Esophagus squamous epithelium (tissue), 5 donors: Measurements from ENCODE around the gene ZBTB46. TPM values are rescaled to one million over a fixed set of nuclear protein-coding genes. Genes with fewer than 3 reads are reported as not detected.

ENCODE experiments used
- DNase-seq: peaks from one replicate; lab custom pipeline; 2025; lab: John Stamatoyannopoulos, UW
- H3K27ac ChIP-seq, 4 donors: fragments of 200-600 bp; sonication (generic); one replicate each; pipeline ENCODE4 v1.5.1; 2016 to 2019; ENCODE audit warnings: mild to moderate bottlenecking in 1 of 4
- H3K27me3 ChIP-seq, 4 donors: fragments of 200-600 bp; sonication (generic); 1 replicate in 3 of 4; 2 replicates in 1 of 4; pipeline versions ENCODE4 v1.5.1 to v1.6.0; 2017 to 2021; ENCODE audit warnings: antibody characterized with exemption in 1 of 4
- H3K36me3 ChIP-seq, 3 donors: fragments of 200-600 bp; sonication (generic); one replicate each; pipeline ENCODE4 v1.5.1; 2016 to 2019
- H3K4me1 ChIP-seq, 3 donors: fragments of 200-600 bp; sonication (generic); one replicate each; pipeline ENCODE4 v1.5.1; 2017 to 2019
- H3K4me3 ChIP-seq, 4 donors: fragments of 200-600 bp; sonication (generic); 1 replicate in 3 of 4; 2 replicates in 1 of 4; pipeline ENCODE4 v1.5.1; 2016 to 2019; ENCODE audit warnings: mild to moderate bottlenecking in 2 of 4, moderate library complexity in 1 of 4
- H3K9me3 ChIP-seq, 3 donors: fragments of 200-600 bp; sonication (generic); one replicate each; pipeline ENCODE4 v1.5.1; 2016 to 2019
- POLR2A ChIP-seq, 4 donors: fragments of 450-650 bp; IDR thresholded peaks; one replicate each; pipeline ENCODE4 v1.6.1; 2017; ENCODE audit warnings: antibody characterized with exemption in 4 of 4, mild to moderate bottlenecking in 4 of 4, moderate library complexity in 3 of 4
- WGBS, 2 donors: methylation state at CpG; one replicate each; pipeline ENCODE4 v1.1.5; 2018; 5-methylcytosine and 5-hydroxymethylcytosine counted together
- intact Hi-C: fragments of 100-400 bp; cut with DNase I; formaldehyde crosslinking; loops from one replicate; pipeline ENCODE4 v1.15.0; 2022
- total RNA-seq, 4 donors: library from RNA; depleted of rRNA; stranded (reverse); fragments of >200 nt; gene quantifications; one replicate each; pipeline ENCODE4 v1.1.0, GENCODE V29; 2016
- TF ChIP-seq, protein P1 (sequence below), 6 experiments: fragments of 450-650 bp in 4 of 6; fragments of 200-600 bp in 2 of 6; sonication (generic) in 2 of 6; IDR thresholded peaks; one replicate each; pipeline ENCODE4 v1.5.1; 2016 to 2019; ENCODE audit warnings: antibody characterized with exemption in 6 of 6, mild to moderate bottlenecking in 4 of 6, moderate library complexity in 4 of 6
- donor health status: DM: yes; HTN: yes; CAD: no.

Gene ZBTB46
- total RNA-seq, 4 donors from 2014 or later = 0.79 to 4.2 (median 2.0) TPM

DNA sequence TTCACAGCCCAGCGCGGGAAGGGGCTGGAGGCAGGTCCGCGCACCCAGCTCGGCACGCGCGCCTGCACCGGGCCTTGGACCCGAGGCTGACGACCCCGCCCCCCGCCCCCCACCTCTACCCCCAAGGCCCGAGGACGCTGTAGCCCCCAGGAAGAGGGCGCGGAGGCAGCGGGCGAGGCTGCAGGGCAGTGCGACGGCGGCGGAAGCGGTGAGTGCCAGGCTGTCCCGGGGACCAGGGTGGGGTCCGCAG lies 93.4 kb downstream of the ZBTB46 start:
- peaks cover 45 to 63% (median 46%) of the 10 kb centered on the region in 3 donors for H3K4me1 ChIP-seq
- intact Hi-C loops = loop anchor here (5.0 kb wide), 1 partner anchor 200 kb away; the partner anchor contains the start of gene PTK6
- H3K9me3 ChIP-seq = no peaks in the 10 kb centered on the region
- no peak for DNase-seq
- peak overlapping the region; percentile 31 to 64 (median 47) for H3K4me3 ChIP-seq
- H3K27me3 ChIP-seq = no peaks in the 10 kb centered on the region
- TF ChIP-seq, protein P1, sequence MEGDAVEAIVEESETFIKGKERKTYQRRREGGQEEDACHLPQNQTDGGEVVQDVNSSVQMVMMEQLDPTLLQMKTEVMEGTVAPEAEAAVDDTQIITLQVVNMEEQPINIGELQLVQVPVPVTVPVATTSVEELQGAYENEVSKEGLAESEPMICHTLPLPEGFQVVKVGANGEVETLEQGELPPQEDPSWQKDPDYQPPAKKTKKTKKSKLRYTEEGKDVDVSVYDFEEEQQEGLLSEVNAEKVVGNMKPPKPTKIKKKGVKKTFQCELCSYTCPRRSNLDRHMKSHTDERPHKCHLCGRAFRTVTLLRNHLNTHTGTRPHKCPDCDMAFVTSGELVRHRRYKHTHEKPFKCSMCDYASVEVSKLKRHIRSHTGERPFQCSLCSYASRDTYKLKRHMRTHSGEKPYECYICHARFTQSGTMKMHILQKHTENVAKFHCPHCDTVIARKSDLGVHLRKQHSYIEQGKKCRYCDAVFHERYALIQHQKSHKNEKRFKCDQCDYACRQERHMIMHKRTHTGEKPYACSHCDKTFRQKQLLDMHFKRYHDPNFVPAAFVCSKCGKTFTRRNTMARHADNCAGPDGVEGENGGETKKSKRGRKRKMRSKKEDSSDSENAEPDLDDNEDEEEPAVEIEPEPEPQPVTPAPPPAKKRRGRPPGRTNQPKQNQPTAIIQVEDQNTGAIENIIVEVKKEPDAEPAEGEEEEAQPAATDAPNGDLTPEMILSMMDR (IDR thresholded peaks at IDR 0.05) = no peak
- TF ChIP-seq POLR2A (IDR thresholded peaks at IDR 0.05) = no peak
- H3K27ac ChIP-seq = peak overlapping the region; percentile 51 to 90 (median 63)
- peaks cover 0 to 47% (median 22%) of the 10 kb centered on the region in 3 donors for H3K36me3 ChIP-seq
- no CpG with 5 or more reads among the region's 26 CpGs for WGBS, 2 donors

DNA sequence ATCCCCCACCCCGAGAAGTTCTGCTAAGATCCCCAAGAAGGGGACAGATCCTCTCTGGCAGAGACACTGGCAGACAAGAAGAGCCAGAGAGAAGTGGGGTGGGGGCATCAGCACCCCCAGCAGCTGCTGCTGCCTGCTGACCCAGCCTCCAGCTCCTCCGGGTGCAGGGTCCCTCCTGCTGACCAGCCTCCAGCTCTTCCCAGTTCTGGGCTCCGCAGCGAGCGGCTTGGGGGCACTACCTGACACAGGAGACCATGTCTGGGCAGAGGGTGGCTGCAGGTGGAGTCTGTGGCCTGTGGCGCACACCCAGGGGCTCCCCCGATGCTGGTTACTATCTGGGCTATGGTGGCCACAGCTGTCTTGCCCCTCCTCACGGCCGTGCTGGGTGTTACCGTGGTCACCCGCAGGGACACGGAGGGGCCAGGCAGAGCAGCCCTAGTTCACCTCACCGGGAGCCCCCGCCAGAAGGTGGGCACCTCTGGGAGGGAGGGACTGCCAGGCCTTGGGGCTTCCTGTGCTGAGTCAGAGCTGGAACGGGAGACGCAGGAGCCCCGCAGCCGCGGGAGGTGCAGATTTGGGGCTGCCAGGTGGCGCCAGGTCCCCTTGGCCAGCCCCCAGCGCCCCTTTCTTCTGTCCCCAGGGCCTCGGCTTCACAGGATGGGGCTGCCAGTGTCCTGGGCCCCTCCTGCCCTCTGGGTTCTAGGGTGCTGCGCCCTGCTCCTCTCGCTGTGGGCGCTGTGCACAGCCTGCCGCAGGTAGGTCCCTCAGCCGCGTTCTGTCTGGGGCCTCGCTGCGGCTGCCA lies 94.0 kb downstream of the ZBTB46 start:
- Histone ChIP-seq H3K4me3 (peak overlapping the region; percentile 31 to 64 (median 47)), H3K36me3 (peaks cover 0 to 42% (median 17%) of the 10 kb centered on the region in 3 donors), H3K4me1 (peaks cover 44 to 58% (median 45%) of the 10 kb centered on the region in 3 donors), H3K9me3 (no peaks in the 10 kb centered on the region), H3K27ac (peak overlapping the region; percentile 51 to 90 (median 63)), H3K27me3 (no peaks in the 10 kb centered on the region)
- intact Hi-C loops = loop anchor here (5.0 kb wide), 1 partner anchor 200 kb away; the partner anchor contains the start of gene PTK6
- TF ChIP-seq POLR2A (IDR thresholded peaks at IDR 0.05) = no peak
- TF ChIP-seq, protein P1 (IDR thresholded peaks at IDR 0.05) = no peak
- 38% methylated on average over 4 of the region's 30 CpGs; no CpG with 5 or more reads in 1 of the 2 donors for WGBS, 2 donors
- DNase-seq = no peak

DNA sequence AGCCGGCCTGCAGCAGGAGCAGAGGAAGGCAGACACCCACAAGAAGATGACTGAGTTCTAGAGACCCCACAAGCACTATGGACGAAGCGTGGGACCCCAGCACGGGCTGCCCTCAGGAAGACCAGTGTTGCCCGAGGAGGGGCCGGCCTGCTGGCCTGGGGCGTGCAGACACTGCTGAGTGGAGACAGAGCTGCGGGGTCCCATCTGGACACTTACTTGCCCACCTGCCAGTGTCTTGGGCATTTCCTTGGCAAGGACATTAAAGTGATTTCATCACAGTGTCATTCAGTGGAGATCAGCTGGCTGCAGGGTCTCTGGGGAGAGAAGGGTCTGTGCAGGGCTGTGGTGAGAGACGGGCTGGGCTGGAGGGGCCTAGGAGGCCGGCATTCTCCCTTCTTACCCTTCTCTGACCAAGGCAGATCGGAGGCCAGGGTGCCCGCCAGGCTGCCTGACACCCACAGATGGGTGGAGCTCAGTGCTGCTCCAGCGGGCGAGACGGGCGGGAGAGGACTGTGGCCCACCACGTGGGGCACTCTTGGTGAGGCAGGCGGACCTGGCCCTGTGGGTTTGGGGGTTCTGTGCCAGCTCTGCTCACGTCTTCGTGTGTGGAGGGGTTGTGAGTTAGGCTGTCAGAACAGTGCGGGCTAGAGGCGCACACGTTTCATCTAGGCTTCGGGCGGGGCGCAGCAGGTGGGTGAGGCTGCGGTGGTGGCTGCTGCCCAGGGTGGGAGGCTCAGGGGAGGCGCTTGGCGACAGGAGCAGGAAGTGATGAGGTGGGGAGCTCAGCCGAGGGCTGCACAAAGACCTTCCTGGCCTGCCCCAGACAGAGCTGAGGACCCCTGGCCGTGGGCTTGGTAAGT lies 95.0 kb downstream of the ZBTB46 start, which contains the start of gene LIME1:
LIME1 (plus strand) TSS at position 806 of the 860 bp plus-strand sequence. CDS start 886 bp downstream, outside the sequence.
- intact Hi-C loops = loop anchor here (5.0 kb wide), 1 partner anchor 199 kb away; the partner anchor contains the start of gene PTK6
- no peak for DNase-seq
- peak in 1 of 4 donors; percentile 25 for TF ChIP-seq POLR2A (IDR thresholded peaks at IDR 0.05)
- TF ChIP-seq, protein P1 (IDR thresholded peaks at IDR 0.05) = no peak
- H3K27me3 ChIP-seq = no peaks in the 10 kb centered on the region
- peak within 1 kb of the TSS; percentile 31 to 64 (median 47) for H3K4me3 ChIP-seq
- H3K9me3 ChIP-seq = no peaks in the 10 kb centered on the region
- H3K36me3 ChIP-seq = peaks cover 0 to 34% (median 15%) of the 10 kb centered on the region in 3 donors
- WGBS, 2 donors = 40 to 47% methylated on average over 2 to 12 of the region's 31 CpGs
- H3K4me1 ChIP-seq = peaks cover 34 to 48% (median 35%) of the 10 kb centered on the region in 3 donors
- H3K27ac ChIP-seq = peak within 1 kb of the TSS; percentile 51 to 90 (median 63)

DNA sequence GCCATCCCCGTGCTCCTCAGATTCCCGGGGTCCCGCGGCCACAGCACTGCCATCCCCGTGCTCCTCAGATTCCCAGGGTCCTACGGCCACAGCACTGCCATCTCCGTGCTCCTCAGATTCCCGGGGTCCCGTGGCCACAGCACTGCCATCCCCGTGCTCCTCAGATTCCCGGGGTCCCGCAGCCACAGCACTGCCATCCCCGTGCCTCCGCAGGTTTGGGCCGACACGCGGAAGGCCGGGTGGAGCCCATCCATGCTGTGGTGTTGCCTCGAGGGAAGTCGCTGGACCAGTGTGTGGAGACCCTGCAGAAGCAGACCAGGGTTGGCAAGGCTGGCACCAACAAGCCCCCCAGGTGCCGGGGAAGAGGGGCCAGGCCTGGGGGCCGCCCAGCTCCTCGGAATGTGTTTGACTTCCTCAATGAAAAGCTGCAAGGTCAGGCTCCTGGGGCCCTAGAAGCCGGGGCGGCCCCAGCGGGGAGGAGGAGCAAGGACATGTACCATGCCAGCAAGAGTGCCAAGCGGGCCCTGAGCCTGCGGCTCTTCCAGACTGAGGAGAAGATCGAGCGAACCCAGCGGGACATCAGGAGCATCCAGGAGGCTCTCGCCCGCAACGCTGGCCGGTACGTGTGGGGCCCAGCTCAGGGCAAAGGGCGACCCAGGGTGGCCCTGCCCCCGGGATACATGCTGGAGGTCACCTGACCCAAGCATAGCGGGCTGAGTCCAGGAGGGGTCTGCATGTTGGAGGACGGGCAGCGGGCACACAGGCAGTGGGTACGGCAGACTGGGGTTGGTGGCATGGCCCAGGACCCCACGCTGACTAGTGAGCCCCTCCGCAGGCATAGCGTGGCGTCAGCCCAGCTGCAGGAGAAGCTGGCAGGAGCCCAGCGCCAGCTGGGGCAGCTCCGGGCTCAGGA lies 95.9 kb downstream of the ZBTB46 start:
- WGBS, 2 donors = 90 to 92% methylated on average over 9 to 18 of the region's 48 CpGs
- TF ChIP-seq POLR2A (IDR thresholded peaks at IDR 0.05) = no peak
- TF ChIP-seq, protein P1 (IDR thresholded peaks at IDR 0.05) = no peak
- H3K27ac ChIP-seq = no peak overlapping the region

More for the DNA sequence above, 95.9 kb downstream of the ZBTB46 start:
- H3K27me3 ChIP-seq = no peaks in the 10 kb centered on the region
- DNase-seq = no peak
- H3K4me3 ChIP-seq = no peak overlapping the region
- H3K36me3 ChIP-seq = peaks cover 0 to 39% (median 15%) of the 10 kb centered on the region in 3 donors
- no peaks in the 10 kb centered on the region for H3K9me3 ChIP-seq
- intact Hi-C loops = loop anchor here (5.0 kb wide), 1 partner anchor 198 kb away; the partner anchor contains the start of gene PTK6
- H3K4me1 ChIP-seq = peaks cover 32 to 42% (median 33%) of the 10 kb centered on the region in 3 donors
